Mesothelial cell of epicardium (in vitro differentiated cells): Measurements from ENCODE around the gene SRP14. TPM values are rescaled to one million over a fixed set of nuclear protein-coding genes. Genes with fewer than 3 reads are reported as not detected.

Experiments used
- DNase-seq, 2 experiments: peaks; one replicate each; pipeline ENCODE4 v3.0.0; 2021; ENCODE audit warnings: low spot score in 2 of 2; ENCODE audit not compliant: unreplicated experiment in 2 of 2
- H3K27ac Mint-ChIP-seq: 2 replicates; pipeline ENCODE4 v1.8.0; 2021; ENCODE audit warnings: mixed read lengths
- H3K27me3 Mint-ChIP-seq: 2 replicates; pipeline ENCODE4 v1.8.0; 2021; ENCODE audit warnings: low read depth, mixed read lengths
- H3K36me3 Mint-ChIP-seq: 2 replicates; pipeline ENCODE4 v1.8.0; 2021; ENCODE audit warnings: mixed read lengths
- H3K4me1 Mint-ChIP-seq: 2 replicates; pipeline ENCODE4 v1.8.0; 2021; ENCODE audit warnings: mixed read lengths
- H3K4me3 Mint-ChIP-seq: 2 replicates; pipeline ENCODE4 v1.8.0; 2021; ENCODE audit warnings: mild to moderate bottlenecking, moderate library complexity, mixed read lengths
- H3K9me3 Mint-ChIP-seq: 2 replicates; pipeline ENCODE4 v1.8.0; 2021; ENCODE audit warnings: mixed read lengths
- CTCF ChIP-seq: fragments of 200-600 bp; sonication (generic); IDR thresholded peaks from one replicate; pipeline ENCODE4 v1.5.0; 2021; ENCODE audit warnings: antibody characterized with exemption; ENCODE audit not compliant: unreplicated experiment
- total RNA-seq: library from RNA; stranded (reverse); gene quantifications from 3 replicates; pipeline ENCODE4 v1.2.1, GENCODE V29; 2021

SRP14 gene
- total RNA-seq, 1 donor from 2014 or later = 198 TPM

GRCh38 chr15:40063563-40064011, 24.6 kb upstream of the SRP14 start:
- H3K4me3 Mint-ChIP-seq = no peak overlapping the region
- no peak overlapping the region for H3K27ac Mint-ChIP-seq
- DNase-seq = no peak
- H3K27me3 Mint-ChIP-seq = no peaks in the 10 kb centered on the region
- no peaks in the 10 kb centered on the region for H3K36me3 Mint-ChIP-seq
- no peaks in the 10 kb centered on the region for H3K9me3 Mint-ChIP-seq
- no peak for TF ChIP-seq CTCF
- H3K4me1 Mint-ChIP-seq = peaks cover 8% of the 10 kb centered on the region

- Mint-ChIP-seq H3K36me3 (no peaks in the 10 kb centered on the region), H3K4me1 (peaks cover 8% of the 10 kb centered on the region), H3K9me3 (no peaks in the 10 kb centered on the region), H3K4me3 (no peak overlapping the region), H3K27me3 (no peaks in the 10 kb centered on the region), H3K27ac (no peak overlapping the region)
- no peak for TF ChIP-seq CTCF
- no peak for DNase-seq
Observed at GRCh38 chr15:40062816-40063562, 24.0 kb upstream of the SRP14 start.

- Mint-ChIP-seq H3K27ac (no peak overlapping the region), H3K27me3 (no peaks in the 10 kb centered on the region), H3K4me3 (no peak overlapping the region), H3K9me3 (no peaks in the 10 kb centered on the region), H3K36me3 (no peaks in the 10 kb centered on the region), H3K4me1 (peaks cover 4% of the 10 kb centered on the region)
- TF ChIP-seq CTCF = no peak
- no peak for DNase-seq
Observed at GRCh38 chr15:40061212-40061901, 22.4 kb upstream of the SRP14 start.

- H3K27ac Mint-ChIP-seq = no peak overlapping the region
- TF ChIP-seq CTCF = no peak
- H3K4me1 Mint-ChIP-seq = peaks cover 7% of the 10 kb centered on the region
- no peaks in the 10 kb centered on the region for H3K27me3 Mint-ChIP-seq
- H3K9me3 Mint-ChIP-seq = no peaks in the 10 kb centered on the region
- no peaks in the 10 kb centered on the region for H3K36me3 Mint-ChIP-seq
- H3K4me3 Mint-ChIP-seq = no peak overlapping the region
- no peak for DNase-seq
Observed at GRCh38 chr15:40060236-40060961, 21.4 kb upstream of the SRP14 start.

GRCh38 chr15:40059821-40060220, 20.8 kb upstream of the SRP14 start:
- Mint-ChIP-seq H3K27ac (no peak overlapping the region), H3K36me3 (no peaks in the 10 kb centered on the region), H3K4me1 (peaks cover 13% of the 10 kb centered on the region), H3K4me3 (no peak overlapping the region), H3K27me3 (no peaks in the 10 kb centered on the region), H3K9me3 (no peaks in the 10 kb centered on the region)
- DNase-seq = no peak
- no peak for TF ChIP-seq CTCF
